CD4-positive, alpha-beta memory T cell (primary cell): ENCODE results near the gene ZNF595. TPM values are rescaled to one million over a fixed set of nuclear protein-coding genes. Genes with fewer than 3 reads are reported as not detected.
"Not testable (repeated sequence)": the region's sequence is repeated elsewhere in the genome, so short reads cannot be mapped to it uniquely, and the experiment has no call there.

Source experiments
- CTCF ChIA-PET: fragments of 350-600 bp; sonication (Branson Sonifier 250); formaldehyde crosslinking; loops from one replicate; lab custom pipeline; 2021; ENCODE audit warnings: inconsistent platforms; ENCODE audit not compliant: partially characterized antibody; lab: Charles Lee
- POLR2A ChIA-PET: fragments of 350-600 bp; sonication (Branson Sonifier 250); formaldehyde crosslinking; loops from one replicate; lab custom pipeline; 2021; ENCODE audit not compliant: partially characterized antibody; lab: Charles Lee
- DNase-seq, 5 donors: peaks; one replicate each; pipeline versions ENCODE4 v3.0.0 to v3.0.0-alpha.2; 2020 to 2022; ENCODE audit warnings: mixed read lengths in 1 of 5
- H3K27ac ChIP-seq: one replicate; pipeline ENCODE4 v1.7.0; 2013; ENCODE audit warnings: low read depth, low read length
- H3K27me3 ChIP-seq: 2 replicates; pipeline ENCODE4 v1.7.0; 2013; ENCODE audit warnings: mild to moderate bottlenecking, low read length, moderate library complexity; ENCODE audit not compliant: insufficient read depth
- H3K36me3 ChIP-seq: 2 replicates; pipeline ENCODE4 v1.7.0; 2013; ENCODE audit warnings: mild to moderate bottlenecking, low read length, moderate library complexity; ENCODE audit not compliant: insufficient read depth
- H3K4me1 ChIP-seq: 2 replicates; pipeline ENCODE4 v1.7.0; 2013; ENCODE audit warnings: mild to moderate bottlenecking, low read length, moderate library complexity; ENCODE audit not compliant: insufficient read depth
- H3K4me3 ChIP-seq, 2 donors: one replicate each; pipeline ENCODE4 v1.7.0; 2013; ENCODE audit warnings: low read length in 2 of 2, mild to moderate bottlenecking in 1 of 2
- H3K9me3 ChIP-seq, 2 donors: one replicate each; pipeline ENCODE4 v1.7.0; 2013; ENCODE audit warnings: low read length in 2 of 2, control low read depth in 1 of 2; ENCODE audit not compliant: control insufficient read depth in 1 of 2
- H3K27ac Mint-ChIP-seq, 7 donors: one replicate each; pipeline ENCODE4 v1.8.0; 2020 to 2021; ENCODE audit warnings: mixed read lengths in 7 of 7, mild to moderate bottlenecking in 6 of 7, inconsistent platforms in 3 of 7, moderate library complexity in 3 of 7
- H3K27me3 Mint-ChIP-seq, 2 donors: one replicate each; pipeline ENCODE4 v1.8.0; 2020 to 2021; ENCODE audit warnings: mixed read lengths in 2 of 2
- H3K36me3 Mint-ChIP-seq, 2 donors: one replicate each; pipeline ENCODE4 v1.8.0; 2020 to 2021; ENCODE audit warnings: mixed read lengths in 2 of 2, inconsistent platforms in 1 of 2, mild to moderate bottlenecking in 1 of 2
- H3K4me1 Mint-ChIP-seq, 4 donors: one replicate each; pipeline ENCODE4 v1.8.0; 2020 to 2021; ENCODE audit warnings: mixed read lengths in 4 of 4, mild to moderate bottlenecking in 1 of 4
- H3K4me3 Mint-ChIP-seq, 8 donors: one replicate each; pipeline ENCODE4 v1.8.0; 2020 to 2021; ENCODE audit warnings: mixed read lengths in 8 of 8, mild to moderate bottlenecking in 7 of 8, moderate library complexity in 6 of 8, inconsistent platforms in 3 of 8
- H3K9me3 Mint-ChIP-seq, 8 donors: one replicate each; pipeline ENCODE4 v1.8.0; 2020 to 2021; ENCODE audit warnings: mixed read lengths in 8 of 8, mild to moderate bottlenecking in 5 of 8, inconsistent platforms in 3 of 8, moderate library complexity in 1 of 8
- intact Hi-C: fragments of 100-400 bp; cut with micrococcal nuclease; formaldehyde crosslinking; loops from one replicate; pipeline ENCODE4 v1.15.1; 2023
- polyA plus RNA-seq, 2 donors: library from polyadenylated mRNA; unstranded; fragments of 300-500 nt; fragmentation: Illumina TruSeq; gene quantifications; one replicate each; pipeline ENCODE4 v1.2.3, GENCODE V29; 2021
- total RNA-seq, 2 experiments: library from RNA; stranded (reverse); gene quantifications; one replicate each; pipeline ENCODE4 v1.2.3, GENCODE V29; 2021

Gene ZNF595
- total and polyA plus RNA-seq, 4 experiments from 2014 or later: 3.0 to 11.4 (median 9.5) TPM

GRCh38 chr4:116499-116898, 63.4 kb downstream of the ZNF595 start:
- Mint-ChIP-seq H3K27me3 (peaks cover 5 to 6% of the 10 kb centered on the region in 2 donors), H3K36me3 (peaks cover 12 to 21% of the 10 kb centered on the region in 2 donors), H3K27ac (no peak overlapping the region), H3K4me1 (peaks cover 5 to 14% (median 11%) of the 10 kb centered on the region in 4 donors), H3K9me3 (peaks cover 4 to 77% (median 52%) of the 10 kb centered on the region in 8 donors), H3K4me3 (no peak overlapping the region)
- Histone ChIP-seq H3K4me1 (peaks cover 14% of the 10 kb centered on the region), H3K27ac (no peak overlapping the region), H3K4me3 (no peak overlapping the region), H3K36me3 (no peaks in the 10 kb centered on the region), H3K27me3 (no peaks in the 10 kb centered on the region), H3K9me3 (peaks cover 3 to 4% of the 10 kb centered on the region in 2 donors)
- no peak for DNase-seq
- POLR2A ChIA-PET: interaction anchor here (1.1 kb wide), 1 partner anchor 8 kb away, joined by 5 read pairs; the partner anchor contains the start of gene ZNF718
- CTCF ChIA-PET: interaction anchor here (1.0 kb wide), 1 partner anchor 8 kb away, joined by 4 read pairs; the partner anchor contains the start of gene ZNF718
- intact Hi-C loops: no loop called here

DNA sequence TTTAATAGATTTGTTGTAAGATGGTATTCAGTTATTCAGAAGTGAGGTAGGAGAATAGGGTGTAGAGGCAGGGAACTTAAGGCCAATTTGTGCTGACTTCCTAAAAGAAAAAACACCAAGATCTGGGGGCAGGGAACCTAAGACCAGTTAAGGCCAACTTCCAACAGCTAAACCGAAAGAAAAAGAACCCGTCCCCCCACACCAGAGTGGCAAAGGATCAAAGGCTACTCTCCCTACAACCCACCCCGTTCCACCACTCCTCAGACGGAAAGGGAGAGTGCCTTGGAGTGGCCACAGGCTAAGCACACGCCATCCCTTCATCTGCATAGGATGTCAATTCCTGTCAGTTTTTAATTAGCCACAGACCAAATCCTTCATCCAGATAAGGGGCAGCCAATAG, 67.5 kb downstream of the ZNF595 start:
- peak overlapping the region in 4 of 8 donors; percentile 15 to 79 (median 73) for H3K4me3 Mint-ChIP-seq

GRCh38 chr4:121408-122084, 68.4 kb downstream of the ZNF595 start:
- peaks cover 31 to 46% of the 10 kb centered on the region in 2 donors for H3K36me3 Mint-ChIP-seq
- intact Hi-C loops: loop anchor here (1.0 to 5.0 kb wide), 3 partner anchors 121 to 351 kb away; partner anchors contain the start of gene ZNF141
- CTCF ChIA-PET: no interaction called here

More for the DNA sequence above, 67.5 kb downstream of the ZNF595 start:
- peak overlapping the region in 4 of 7 donors; percentile 53 to 87 (median 74) for H3K27ac Mint-ChIP-seq
- Histone ChIP-seq H3K36me3 (no peaks in the 10 kb centered on the region), H3K27me3 (no peaks in the 10 kb centered on the region), H3K4me1 (peaks cover 30% of the 10 kb centered on the region), H3K27ac (no peak overlapping the region), H3K9me3 (peaks cover 3 to 4% of the 10 kb centered on the region in 2 donors), H3K4me3 (peak overlapping the region in 1 of 2 donors; percentile 7)
- POLR2A ChIA-PET: no interaction called here
- no peaks in the 10 kb centered on the region for H3K27me3 Mint-ChIP-seq
- H3K9me3 Mint-ChIP-seq: peaks cover 4 to 90% (median 58%) of the 10 kb centered on the region in 8 donors
- peaks cover 26 to 39% of the 10 kb centered on the region in 2 donors for H3K36me3 Mint-ChIP-seq
- H3K4me1 Mint-ChIP-seq: peaks cover 18 to 42% (median 33%) of the 10 kb centered on the region in 4 donors
- intact Hi-C loops: loop anchor here (1.0 to 5.0 kb wide), 3 partner anchors 122 to 352 kb away; partner anchors contain the start of gene ZNF141
- CTCF ChIA-PET: no interaction called here
- no peak for DNase-seq

DNA sequence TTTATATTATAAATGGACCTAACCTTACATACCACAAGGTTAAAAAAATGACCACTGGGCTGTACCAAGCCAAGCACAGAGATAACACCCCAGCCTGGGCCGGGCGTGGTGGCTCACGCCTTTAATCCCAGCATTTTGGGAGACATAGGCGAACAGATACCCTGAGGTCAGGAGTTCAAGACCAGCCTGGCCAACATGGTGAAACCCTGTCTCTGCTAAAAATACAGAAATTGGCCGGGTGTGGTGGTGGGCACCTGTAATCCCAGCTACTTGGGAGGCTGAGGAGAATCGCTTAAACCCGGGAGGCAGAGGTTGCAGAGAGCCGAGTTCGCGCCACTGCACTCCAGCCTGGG, 70.8 kb downstream of the ZNF595 start:
- DNase-seq: not testable (repeated sequence)
- intact Hi-C loops: loop anchor here (5.0 kb wide), 2 partner anchors 213 to 348 kb away; partner anchors contain the start of gene ZNF141
- H3K4me1 Mint-ChIP-seq: peaks cover 22 to 49% (median 40%) of the 10 kb centered on the region in 4 donors

More at GRCh38 chr4:121408-122084, 68.4 kb downstream of the ZNF595 start:
- Histone ChIP-seq H3K9me3 (peaks cover 3 to 4% of the 10 kb centered on the region in 2 donors), H3K4me1 (peaks cover 38% of the 10 kb centered on the region), H3K27ac (no peak overlapping the region), H3K27me3 (no peaks in the 10 kb centered on the region), H3K36me3 (no peaks in the 10 kb centered on the region), H3K4me3 (peak overlapping the region in 1 of 2 donors; percentile 7)
- Mint-ChIP-seq H3K27ac (peak overlapping the region in 6 of 7 donors; percentile 53 to 87 (median 76)), H3K4me1 (peaks cover 22 to 49% (median 39%) of the 10 kb centered on the region in 4 donors), H3K9me3 (peaks cover 4 to 89% (median 60%) of the 10 kb centered on the region in 8 donors), H3K4me3 (peak overlapping the region; percentile 41 to 89 (median 73)), H3K27me3 (no peaks in the 10 kb centered on the region)
- peak; percentile 33 to 70 (median 55) for DNase-seq
- POLR2A ChIA-PET: interaction anchor here (0.6 kb wide), 1 partner anchor 13 kb away, joined by 3 read pairs; no protein-coding TSS in a partner anchor

DNA sequence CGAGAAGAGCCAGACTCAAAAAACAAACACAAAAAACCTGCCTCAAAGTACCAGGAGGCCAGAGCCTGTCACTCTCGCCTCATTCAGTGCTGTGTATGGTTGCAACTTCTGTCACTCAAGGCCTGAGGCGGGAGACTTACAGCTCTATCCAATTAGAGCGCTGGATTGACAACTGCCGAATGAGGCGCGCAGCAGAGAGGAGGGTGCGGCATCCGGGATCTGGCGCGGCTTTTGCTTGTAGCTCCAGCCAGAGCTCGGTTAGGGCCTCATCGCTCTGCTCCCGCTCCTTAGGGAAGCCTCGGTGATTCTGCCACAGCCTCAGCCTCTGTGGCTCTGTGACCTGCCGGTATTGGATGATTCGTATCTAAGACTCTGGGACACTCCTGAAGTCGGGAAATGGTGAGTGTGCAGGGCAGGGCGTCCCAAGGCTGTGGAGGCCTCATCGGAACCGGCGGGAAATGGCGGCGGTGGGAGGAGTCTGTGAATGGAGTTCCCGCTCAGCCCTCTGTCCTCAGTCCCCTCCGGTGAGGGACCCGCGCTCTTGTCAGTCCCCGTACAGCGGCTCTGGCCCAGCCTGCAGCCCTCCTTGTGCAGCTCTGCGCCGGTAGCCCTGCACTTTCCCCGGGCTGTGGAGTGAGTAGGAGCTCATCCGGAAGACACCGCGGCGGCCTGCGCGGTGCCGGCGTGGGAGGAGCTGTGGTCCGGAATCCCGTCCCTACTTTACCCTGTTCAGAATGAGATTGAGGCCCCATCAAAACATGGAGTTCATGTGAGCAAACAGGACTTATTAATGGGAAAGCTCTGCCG, 71.4 kb downstream of the ZNF595 start, which contains the start of gene ZNF718:
Gene ZNF718, plus strand, starts transcription at position 227 of the 807 bp plus-strand sequence. Its CDS starts 170 bp downstream, at position 397.
- Mint-ChIP-seq H3K4me3 (peak within 1 kb of the TSS; percentile 95 to 100 (median 98)), H3K4me1 (peaks cover 22 to 49% (median 40%) of the 10 kb centered on the region in 4 donors), H3K9me3 (peaks cover 4 to 91% (median 72%) of the 10 kb centered on the region in 8 donors), H3K27ac (peak within 1 kb of the TSS; percentile 96 to 99 (median 97)), H3K27me3 (no peaks in the 10 kb centered on the region), H3K36me3 (peaks cover 41 to 51% of the 10 kb centered on the region in 2 donors)
- intact Hi-C loops: loop anchor here (5.0 kb wide), 2 partner anchors 213 to 348 kb away; partner anchors contain the start of gene ZNF141
- peak within 1 kb of the TSS; percentile 69 for H3K27ac ChIP-seq
- ChIA-PET CTCF (interaction anchor here (1.4 to 1.8 kb wide), 3 partner anchors 8 to 72 kb away, joined by 4 to 8 read pairs (median 5); no protein-coding TSS in a partner anchor), POLR2A (interaction anchor here (0.7 to 2.2 kb wide), 15 partner anchors 9 to 550 kb away, joined by 3 to 20 read pairs (median 4); partner anchors contain the start of genes ATP5ME, MYL5, ZNF141 and ZNF595)
- peak within 1 kb of the TSS; percentile 71 to 87 for H3K4me3 ChIP-seq
- peaks cover 38% of the 10 kb centered on the region for H3K4me1 ChIP-seq
- H3K27me3 ChIP-seq: no peaks in the 10 kb centered on the region
- no peaks in the 10 kb centered on the region for H3K36me3 ChIP-seq
- peak; percentile 82 to 94 (median 91) for DNase-seq
- H3K9me3 ChIP-seq: peaks cover 4 to 8% of the 10 kb centered on the region in 2 donors

More for the DNA sequence above, 70.8 kb downstream of the ZNF595 start:
- Mint-ChIP-seq H3K27ac (peak overlapping the region; percentile 96 to 99 (median 97)), H3K36me3 (peaks cover 45 to 46% of the 10 kb centered on the region in 2 donors), H3K4me3 (peak overlapping the region; percentile 95 to 100 (median 98)), H3K9me3 (peaks cover 4 to 89% (median 71%) of the 10 kb centered on the region in 8 donors)
- Histone ChIP-seq H3K4me3 (peak overlapping the region in 1 of 2 donors; percentile 87), H3K27ac (peak overlapping the region; percentile 69), H3K4me1 (peaks cover 38% of the 10 kb centered on the region)
- not testable (repeated sequence) for H3K27me3 Mint-ChIP-seq, H3K9me3 ChIP-seq, H3K36me3 ChIP-seq, H3K27me3 ChIP-seq
- ChIA-PET POLR2A (interaction anchor here (0.9 to 2.2 kb wide), 12 partner anchors 12 to 550 kb away, joined by 3 to 20 read pairs (median 4); partner anchors contain the start of genes ATP5ME, MYL5 and ZNF595), CTCF (interaction anchor here (1.4 to 1.7 kb wide), 2 partner anchors 8 to 72 kb away, joined by 4 to 5 read pairs; no protein-coding TSS in a partner anchor)

- H3K9me3 ChIP-seq: peaks cover 4 to 7% of the 10 kb centered on the region in 2 donors
Observed at GRCh38 chr4:125091-125771, 72.1 kb downstream of the ZNF595 start.

More at GRCh38 chr4:125091-125771, 72.1 kb downstream of the ZNF595 start:
- Histone ChIP-seq H3K4me1 (peaks cover 36% of the 10 kb centered on the region), H3K27me3 (no peaks in the 10 kb centered on the region), H3K4me3 (peak overlapping the region; percentile 71 to 87), H3K36me3 (no peaks in the 10 kb centered on the region), H3K27ac (peak overlapping the region; percentile 69)
- intact Hi-C loops: no loop called here
- ChIA-PET CTCF (interaction anchor here (1.4 to 1.8 kb wide), 3 partner anchors 9 to 73 kb away, joined by 4 to 8 read pairs (median 5); no protein-coding TSS in a partner anchor), POLR2A (interaction anchor here (0.9 to 2.2 kb wide), 8 partner anchors 10 to 369 kb away, joined by 3 to 20 read pairs (median 13); partner anchors contain the start of genes ZNF141 and ZNF595)
- Mint-ChIP-seq H3K9me3 (peaks cover 4 to 96% (median 73%) of the 10 kb centered on the region in 8 donors), H3K27ac (peak overlapping the region; percentile 96 to 99 (median 97)), H3K36me3 (peaks cover 40 to 58% of the 10 kb centered on the region in 2 donors), H3K27me3 (no peaks in the 10 kb centered on the region), H3K4me3 (peak overlapping the region; percentile 95 to 100 (median 98)), H3K4me1 (peaks cover 22 to 50% (median 40%) of the 10 kb centered on the region in 4 donors)
- no peak for DNase-seq
